Muscle layer of duodenum (tissue), 2 donors: ENCODE data around the gene SYT14.
"Not testable (repeated sequence)": the region's sequence is repeated elsewhere in the genome, so short reads cannot be mapped to it uniquely, and the experiment has no call there.

Experiments
- H3K27ac ChIP-seq: one replicate; pipeline ENCODE4 v1.7.0; 2013; ENCODE audit warnings: mild to moderate bottlenecking, low read length
- H3K27me3 ChIP-seq: one replicate; pipeline ENCODE4 v1.7.0; 2013; ENCODE audit warnings: low read depth, mild to moderate bottlenecking, control low read depth, low read length
- H3K36me3 ChIP-seq, 2 donors: one replicate each; pipeline ENCODE4 v1.7.0; 2013; ENCODE audit warnings: low read length in 2 of 2, control low read depth in 1 of 2, mild to moderate bottlenecking in 1 of 2; ENCODE audit not compliant: insufficient read depth in 2 of 2, control insufficient read depth in 1 of 2
- H3K4me1 ChIP-seq, 2 donors: one replicate each; pipeline ENCODE4 v1.7.0; 2013; ENCODE audit warnings: low read length in 2 of 2, mild to moderate bottlenecking in 2 of 2, control low read depth in 1 of 2, moderate library complexity in 1 of 2; ENCODE audit not compliant: insufficient read depth in 2 of 2, control insufficient read depth in 1 of 2
- H3K4me3 ChIP-seq, 2 donors: one replicate each; pipeline ENCODE4 v1.7.0; 2013; ENCODE audit warnings: low read length in 2 of 2, low read depth in 1 of 2, mild to moderate bottlenecking in 1 of 2
- H3K9me3 ChIP-seq, 2 donors: one replicate each; pipeline ENCODE4 v1.7.0; 2013; ENCODE audit warnings: low read length in 2 of 2, control low read depth in 1 of 2, mild to moderate bottlenecking in 1 of 2; ENCODE audit not compliant: control insufficient read depth in 1 of 2
- donor health status: healthy.

Gene SYT14

DNA sequence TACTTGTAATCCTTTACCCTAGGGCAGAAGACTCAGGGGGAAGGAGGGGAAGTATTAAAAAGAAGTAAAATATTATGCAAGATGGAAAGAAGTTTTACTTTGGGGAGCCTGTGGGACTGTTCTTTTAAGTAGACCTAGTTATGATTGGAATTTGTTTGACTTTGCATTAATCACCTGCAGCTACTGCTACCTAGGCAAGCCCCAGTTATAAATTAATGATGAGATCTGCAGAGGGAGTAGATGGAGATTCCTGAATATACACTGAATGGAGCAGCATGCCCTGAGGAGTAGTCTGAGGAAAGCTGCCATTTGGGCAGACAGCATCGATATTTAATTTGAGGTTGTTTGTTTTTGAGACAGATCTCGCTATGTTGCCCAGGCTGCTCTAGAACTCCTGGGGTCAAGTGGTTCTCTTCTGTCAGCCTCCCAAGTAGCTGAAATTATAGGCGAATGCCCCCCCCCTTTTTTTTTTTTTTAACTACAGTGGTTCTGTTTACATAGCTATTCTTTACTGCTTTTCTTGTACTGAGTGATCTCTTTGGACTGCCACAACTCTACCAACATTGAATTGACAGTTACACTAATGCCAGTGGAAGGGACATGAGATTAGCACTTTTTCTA is 213.1 kb downstream of the SYT14 start:
- Histone ChIP-seq H3K4me1 (no peaks in the 10 kb centered on the region), H3K27ac (no peak overlapping the region), H3K4me3 (no peak overlapping the region), H3K27me3 (no peaks in the 10 kb centered on the region), H3K9me3 (no peaks in the 10 kb centered on the region), H3K36me3 (no peaks in the 10 kb centered on the region)

DNA sequence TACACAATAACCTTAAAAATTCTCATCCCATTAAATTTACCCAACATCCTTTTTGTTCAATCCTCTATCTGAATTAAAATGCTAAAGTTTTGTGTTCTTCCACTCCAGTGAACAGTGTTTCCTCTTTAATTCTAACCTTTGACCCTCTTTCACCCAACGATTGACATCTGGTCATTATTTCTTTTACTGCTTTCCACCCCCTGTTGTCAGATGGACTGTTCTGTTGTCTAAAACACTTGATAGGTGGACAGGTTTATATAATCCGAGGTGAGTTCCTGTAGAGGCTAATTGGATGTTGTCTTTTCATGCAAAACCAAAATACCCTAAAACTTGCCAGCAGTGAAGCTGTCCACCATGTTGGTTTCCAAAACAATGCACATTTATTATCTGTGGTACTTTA is 221.2 kb downstream of the SYT14 start:
- Histone ChIP-seq H3K27ac (no peak overlapping the region), H3K36me3 (no peaks in the 10 kb centered on the region), H3K4me3 (no peak overlapping the region), H3K27me3 (no peaks in the 10 kb centered on the region), H3K4me1 (no peaks in the 10 kb centered on the region), H3K9me3 (no peaks in the 10 kb centered on the region)

DNA sequence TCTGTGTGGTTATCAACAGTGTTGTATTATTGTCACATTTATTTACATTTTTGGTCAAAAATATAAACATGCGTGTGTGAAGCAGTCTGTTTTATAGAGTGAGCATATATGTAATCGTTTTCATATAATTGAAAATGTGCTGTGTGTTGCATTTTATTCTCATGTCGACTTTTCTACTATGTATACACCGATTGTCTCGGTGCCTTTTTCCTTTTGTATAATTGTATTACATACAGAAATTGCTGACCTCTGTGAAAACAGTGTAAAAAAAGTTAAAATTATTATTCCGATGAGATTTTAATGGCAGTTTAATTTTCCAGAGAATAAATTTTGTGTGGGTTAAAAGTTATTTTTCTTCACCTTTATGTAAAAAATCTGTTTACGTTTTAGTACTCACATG is 232.2 kb downstream of the SYT14 start:
- H3K4me3 ChIP-seq: no peak overlapping the region
- no peak overlapping the region for H3K27ac ChIP-seq
- H3K36me3 ChIP-seq: no peaks in the 10 kb centered on the region
- H3K9me3 ChIP-seq: no peaks in the 10 kb centered on the region
- no peaks in the 10 kb centered on the region for H3K27me3 ChIP-seq
- no peaks in the 10 kb centered on the region for H3K4me1 ChIP-seq

DNA sequence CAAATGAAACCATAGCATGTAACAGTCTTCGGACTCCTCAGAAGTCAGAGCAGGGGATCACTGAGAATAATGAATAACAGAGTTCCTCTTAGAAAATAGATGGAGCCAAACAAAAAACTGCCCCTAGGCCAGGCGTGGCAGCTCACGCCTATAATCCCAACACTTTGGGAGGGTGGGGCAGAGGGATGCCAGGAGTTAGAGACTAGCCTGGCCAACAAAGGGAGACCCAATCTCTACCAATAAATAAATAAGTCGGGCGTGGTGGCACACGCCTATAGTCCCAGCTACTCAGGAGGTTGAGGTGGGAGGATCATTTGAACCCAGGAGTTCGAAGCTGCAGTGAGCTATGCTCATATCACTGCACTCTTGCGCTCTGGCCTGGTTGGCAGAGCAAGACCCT is 236.1 kb downstream of the SYT14 start:
- Histone ChIP-seq H3K9me3 (no peaks in the 10 kb centered on the region), H3K36me3 (no peaks in the 10 kb centered on the region), H3K4me3 (no peak overlapping the region), H3K27me3 (no peaks in the 10 kb centered on the region), H3K27ac (no peak overlapping the region), H3K4me1 (no peaks in the 10 kb centered on the region)

DNA sequence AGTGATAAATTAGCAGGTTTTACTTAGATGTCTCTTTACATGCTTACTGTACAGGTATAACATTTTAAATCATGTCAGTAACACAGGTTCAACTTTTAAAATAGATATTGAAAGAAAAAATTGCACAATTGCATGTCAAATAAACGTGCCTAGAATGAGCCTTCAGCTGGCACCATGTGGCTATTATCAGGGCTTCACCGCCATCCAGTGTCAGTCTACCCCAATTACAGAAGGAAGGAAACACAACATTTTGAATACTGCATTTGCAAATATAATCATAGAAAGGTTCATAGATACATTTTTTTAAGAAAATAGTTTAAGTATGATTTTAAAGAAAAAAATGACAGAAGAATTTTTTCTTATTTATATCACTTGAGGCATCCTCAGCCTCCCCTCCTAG is 247.0 kb downstream of the SYT14 start:
- no peak overlapping the region for H3K4me3 ChIP-seq
- H3K9me3 ChIP-seq: no peaks in the 10 kb centered on the region
- no peaks in the 10 kb centered on the region for H3K36me3 ChIP-seq
- H3K27me3 ChIP-seq: no peaks in the 10 kb centered on the region
- no peak overlapping the region for H3K27ac ChIP-seq
- no peaks in the 10 kb centered on the region for H3K4me1 ChIP-seq

DNA sequence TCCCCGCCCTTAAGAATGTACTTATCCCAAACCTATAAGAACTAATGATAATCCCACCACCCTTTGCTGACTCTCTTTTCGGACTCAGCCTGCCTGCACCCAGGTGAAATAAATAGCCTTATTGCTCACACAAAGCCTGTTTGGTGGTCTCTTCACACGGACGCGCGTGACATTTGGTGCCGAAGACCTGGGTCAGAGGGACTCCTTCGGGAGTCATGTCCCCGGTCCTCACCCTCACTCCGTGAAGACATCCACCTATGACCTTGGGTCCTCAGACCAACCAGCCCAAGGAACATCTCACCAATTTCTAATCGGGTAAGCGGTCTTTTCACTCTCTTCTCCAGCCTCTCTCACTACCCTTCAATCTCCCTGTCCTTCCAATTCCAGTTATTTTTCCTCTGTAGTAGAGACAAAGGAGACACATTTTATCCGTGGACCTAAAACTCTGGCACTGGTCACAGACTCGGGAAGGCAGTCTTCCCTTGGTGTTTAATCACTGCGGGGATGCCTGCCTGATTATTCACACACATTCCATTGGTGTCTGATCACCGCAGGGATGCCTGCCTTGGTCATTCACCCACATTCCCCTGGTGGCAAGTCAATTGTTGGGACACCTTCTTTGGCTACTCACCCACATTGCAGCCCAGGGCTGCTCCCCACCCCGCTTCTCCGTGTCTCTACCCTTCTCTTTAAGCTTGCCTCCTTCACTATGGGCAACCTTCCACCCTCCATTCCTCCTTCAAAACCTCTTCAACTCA is 250.0 kb downstream of the SYT14 start:
- not testable (repeated sequence) for H3K27ac ChIP-seq, H3K4me3 ChIP-seq, H3K27me3 ChIP-seq, H3K36me3 ChIP-seq, H3K9me3 ChIP-seq, H3K4me1 ChIP-seq

DNA sequence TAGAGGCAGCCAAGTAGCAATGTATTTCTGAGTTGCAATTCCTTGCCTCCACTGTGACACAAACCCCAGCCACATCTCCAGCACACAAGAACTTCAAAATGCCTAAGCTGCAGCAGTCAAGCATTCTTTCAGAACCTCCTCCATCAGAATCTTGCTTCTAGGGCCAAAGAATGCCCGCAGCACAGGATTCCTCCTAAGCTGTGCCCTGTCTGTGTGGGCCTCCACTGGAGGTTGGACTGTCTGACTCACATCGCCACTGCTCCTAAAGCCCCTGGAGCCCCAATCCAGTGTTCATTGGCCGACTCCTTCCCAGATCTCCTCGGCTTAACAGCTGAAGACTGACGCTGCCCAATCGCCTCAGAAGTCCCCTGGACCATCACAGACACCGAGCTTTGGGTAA is 251.4 kb downstream of the SYT14 start:
- Histone ChIP-seq H3K4me1 (no peaks in the 10 kb centered on the region), H3K27me3 (no peaks in the 10 kb centered on the region), H3K27ac (no peak overlapping the region), H3K9me3 (no peaks in the 10 kb centered on the region), H3K4me3 (no peak overlapping the region), H3K36me3 (no peaks in the 10 kb centered on the region)

DNA sequence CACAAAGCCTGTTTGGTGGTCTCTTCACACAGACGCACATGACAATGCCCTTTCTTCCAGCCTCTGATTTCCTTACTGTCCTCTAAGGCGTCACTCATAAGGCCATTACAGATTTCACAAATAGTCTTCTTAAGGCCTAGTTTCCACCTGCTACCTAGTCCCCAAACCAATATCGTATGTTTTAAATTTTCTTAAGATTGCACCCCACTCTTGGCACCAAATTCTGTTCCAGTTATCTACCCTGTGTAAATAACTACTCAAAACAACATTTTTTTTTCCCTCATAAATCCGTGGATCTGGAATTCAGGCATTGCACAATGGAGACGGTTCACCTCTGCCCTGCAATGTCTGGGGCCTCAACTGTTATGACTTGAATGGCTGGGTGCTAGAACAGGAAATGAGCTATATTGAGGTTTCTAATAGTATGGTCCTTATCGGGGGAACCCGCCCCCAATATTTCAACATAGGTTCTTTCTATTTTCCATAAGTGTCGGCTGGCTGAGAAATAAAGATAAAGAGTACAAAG is 257.7 kb downstream of the SYT14 start:
- H3K9me3 ChIP-seq: peaks cover 0 to 5% of the 10 kb centered on the region in 2 donors

DNA sequence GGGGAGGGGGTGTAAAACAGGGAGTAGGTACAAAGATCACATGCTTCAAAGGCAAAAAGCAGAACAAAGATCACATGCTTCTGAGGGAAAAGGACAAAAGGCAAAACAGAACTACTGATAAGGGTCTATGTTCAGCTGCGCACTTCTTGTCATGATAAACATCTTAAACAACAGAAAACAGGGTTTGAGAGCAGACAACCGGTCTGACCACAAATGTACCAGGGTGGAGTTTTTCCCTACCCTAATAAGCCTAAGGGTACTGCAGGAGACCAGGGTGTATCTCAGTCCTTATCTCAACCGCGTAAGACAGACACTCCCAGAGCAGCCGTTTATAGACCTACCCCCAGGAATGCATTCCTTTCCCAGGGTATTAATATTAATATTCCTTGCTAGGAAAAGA is 258.2 kb downstream of the SYT14 start:
- not testable (repeated sequence) for H3K36me3 ChIP-seq, H3K27ac ChIP-seq, H3K27me3 ChIP-seq, H3K4me3 ChIP-seq, H3K9me3 ChIP-seq, H3K4me1 ChIP-seq

More for the DNA sequence above, 257.7 kb downstream of the SYT14 start:
- no peaks in the 10 kb centered on the region for H3K27me3 ChIP-seq
- no peak overlapping the region for H3K27ac ChIP-seq
- H3K4me1 ChIP-seq: no peaks in the 10 kb centered on the region
- no peaks in the 10 kb centered on the region for H3K36me3 ChIP-seq
- no peak overlapping the region for H3K4me3 ChIP-seq

DNA sequence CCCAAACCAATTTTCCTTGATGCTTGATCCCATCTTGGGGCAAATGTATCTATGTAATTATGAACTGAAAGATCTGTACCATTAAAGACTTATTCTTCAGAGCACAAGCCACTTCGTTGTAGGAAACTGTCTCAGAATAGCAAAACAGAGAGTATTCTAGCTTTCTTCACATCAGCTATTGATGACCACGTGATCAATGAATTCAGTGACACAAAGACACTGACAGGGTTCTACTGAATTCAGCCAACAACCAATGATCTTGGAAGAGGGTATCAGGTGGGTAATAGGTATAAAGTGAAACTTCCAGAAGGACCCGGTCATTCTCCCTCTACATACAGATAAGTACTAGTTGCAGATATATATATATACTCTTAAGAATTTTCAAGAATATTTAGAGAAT is 260.8 kb downstream of the SYT14 start:
- Histone ChIP-seq H3K4me1 (no peaks in the 10 kb centered on the region), H3K27ac (no peak overlapping the region), H3K27me3 (no peaks in the 10 kb centered on the region), H3K36me3 (no peaks in the 10 kb centered on the region), H3K9me3 (peaks cover 0 to 5% of the 10 kb centered on the region in 2 donors), H3K4me3 (no peak overlapping the region)

DNA sequence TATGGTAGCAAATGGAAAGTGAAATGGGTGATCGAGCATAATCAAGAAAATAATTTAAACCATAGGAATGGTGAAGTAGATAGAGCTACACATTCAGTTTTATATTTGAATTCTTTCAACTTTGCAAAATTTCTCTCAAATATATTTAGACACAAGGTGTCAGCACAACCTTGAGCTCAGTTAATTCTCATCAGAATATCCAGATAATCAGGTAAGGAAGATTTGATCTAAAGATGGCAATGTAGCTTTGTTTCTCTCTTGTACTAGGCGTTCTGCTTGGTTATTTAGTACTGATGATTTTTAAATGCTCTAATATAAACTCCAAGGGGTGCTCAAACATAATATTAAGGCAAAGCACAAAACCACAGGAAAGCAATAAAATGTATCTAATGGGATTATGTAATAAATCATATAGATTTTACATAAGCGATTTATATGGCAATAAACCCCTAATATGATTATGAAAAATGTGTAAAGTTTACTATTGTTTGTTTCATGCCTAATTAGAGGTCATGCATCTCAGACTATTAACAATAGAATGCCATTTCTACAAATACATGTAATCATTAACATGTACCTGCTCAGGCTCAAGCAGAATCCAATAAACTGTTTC is 262.2 kb downstream of the SYT14 start:
- Histone ChIP-seq H3K4me1 (no peaks in the 10 kb centered on the region), H3K4me3 (no peak overlapping the region), H3K27me3 (no peaks in the 10 kb centered on the region), H3K36me3 (no peaks in the 10 kb centered on the region), H3K27ac (no peak overlapping the region), H3K9me3 (peaks cover 0 to 5% of the 10 kb centered on the region in 2 donors)
